HG02678 (cell line): ENCODE measurements around the gene ATXN1.

Experiments
- ATAC-seq: cut with Tn5 transposase; IDR thresholded peaks from one replicate; pipeline ENCODE4 v1.9.1; 2021; ENCODE audit warnings: mild to moderate bottlenecking, moderate library complexity; ENCODE audit not compliant: unreplicated experiment

The ATXN1 gene

GRCh38 chr6:16762550-16763477 is 1.6 kb upstream of the ATXN1 start:
- peak; percentile 36 for ATAC-seq

GRCh38 chr6:16762268-16762549 is 949 bp upstream of the ATXN1 start:
- no peak for ATAC-seq

GRCh38 chr6:16761471-16762267 is 409 bp upstream of the ATXN1 start:
- peak; percentile 45 for ATAC-seq

GRCh38 chr6:16759646-16760515 is 1.4 kb downstream of the ATXN1 start:
- ATAC-seq = peak; percentile 39

- no peak for ATAC-seq
Observed at GRCh38 chr6:16759181-16759645, 2.0 kb downstream of the ATXN1 start.

- ATAC-seq = no peak
Observed at GRCh38 chr6:16758163-16758975, 2.9 kb downstream of the ATXN1 start.

GRCh38 chr6:16757332-16757731 is 3.9 kb downstream of the ATXN1 start:
- no peak for ATAC-seq

GRCh38 chr6:16756660-16757255 is 4.5 kb downstream of the ATXN1 start:
- no peak for ATAC-seq

- no peak for ATAC-seq
Observed at GRCh38 chr6:16755544-16755943, 5.7 kb downstream of the ATXN1 start.

- no peak for ATAC-seq
Observed at GRCh38 chr6:16754876-16755275, 6.4 kb downstream of the ATXN1 start.

- ATAC-seq = no peak
Observed at GRCh38 chr6:16754274-16754673, 7.0 kb downstream of the ATXN1 start.

- ATAC-seq = no peak
Observed at GRCh38 chr6:16753341-16753740, 7.9 kb downstream of the ATXN1 start.

GRCh38 chr6:16752206-16752866 is 8.9 kb downstream of the ATXN1 start:
- no peak for ATAC-seq

- ATAC-seq = no peak
Observed at GRCh38 chr6:16751251-16751946, 9.9 kb downstream of the ATXN1 start.

GRCh38 chr6:16750566-16750965 is 10.7 kb downstream of the ATXN1 start:
- no peak for ATAC-seq

GRCh38 chr6:16749516-16750485 is 11.5 kb downstream of the ATXN1 start:
- no peak for ATAC-seq

- no peak for ATAC-seq
Observed at GRCh38 chr6:16748025-16748319, 13.3 kb downstream of the ATXN1 start.
